MCF 10A (cell line): ENCODE measurements around the gene MAST2. TPM values are rescaled to one million over a fixed set of nuclear protein-coding genes. Genes with fewer than 3 reads are reported as not detected.
"Not testable (repeated sequence)": the region's sequence is repeated elsewhere in the genome, so short reads cannot be mapped to it uniquely, and the experiment has no call there.

Experiments used
- BruUV-seq: library from RNA; stranded (reverse); fragments of 400-500 nt; replicated peaks from 2 replicates; lab custom pipeline; 2021; lab: Mats Ljungman, UMichigan
- CTCF ChIA-PET: fragments of 300-600 bp; sonication (Branson Sonifier 250); formaldehyde crosslinking; extraction: SDS; loops from one replicate; lab custom pipeline; 2021; ENCODE audit warnings: antibody characterized with exemption, inconsistent platforms; lab: Yijun Ruan, JAX
- POLR2A ChIA-PET: fragments of 300-600, 350-650 bp; sonication (Branson Sonifier 250); formaldehyde crosslinking; extraction: SDS; loops from one replicate; lab custom pipeline; 2020; ENCODE audit warnings: antibody characterized with exemption, inconsistent platforms; lab: Yijun Ruan, JAX
- DNase-seq: peaks from one replicate; pipeline ENCODE4 v3.0.0-alpha.2; 2018; ENCODE audit not compliant: unreplicated experiment
- H3K27ac Mint-ChIP-seq: one replicate; pipeline ENCODE4 v1.8.0; 2022; ENCODE audit warnings: mild to moderate bottlenecking, low read depth, mixed read lengths; ENCODE audit not compliant: unreplicated experiment
- H3K27me3 Mint-ChIP-seq: one replicate; pipeline ENCODE4 v1.8.0; 2022; ENCODE audit warnings: mixed read lengths; ENCODE audit not compliant: insufficient read depth, unreplicated experiment
- H3K36me3 Mint-ChIP-seq: one replicate; pipeline ENCODE4 v1.8.0; 2022; ENCODE audit warnings: mild to moderate bottlenecking, moderate library complexity, mixed read lengths; ENCODE audit not compliant: insufficient read depth, unreplicated experiment
- H3K4me1 Mint-ChIP-seq: one replicate; pipeline ENCODE4 v1.8.0; 2022; ENCODE audit warnings: mixed read lengths; ENCODE audit not compliant: insufficient read depth, unreplicated experiment
- H3K4me3 Mint-ChIP-seq: one replicate; pipeline ENCODE4 v1.8.0; 2022; ENCODE audit warnings: mild to moderate bottlenecking, moderate library complexity, mixed read lengths; ENCODE audit not compliant: unreplicated experiment
- H3K9me3 Mint-ChIP-seq: one replicate; pipeline ENCODE4 v1.8.0; 2022; ENCODE audit warnings: mixed read lengths; ENCODE audit not compliant: unreplicated experiment
- CTCF ChIP-seq: fragments of 200-600 bp; IDR thresholded peaks from one replicate; pipeline ENCODE4 v1.8.0; 2022; ENCODE audit warnings: antibody characterized with exemption, mild to moderate bottlenecking; ENCODE audit not compliant: unreplicated experiment
- intact Hi-C: fragments of 100-400 bp; cut with micrococcal nuclease; formaldehyde crosslinking; loops from 2 replicates; pipeline ENCODE4 v1.14.1; 2022
- total RNA-seq: library from RNA; stranded (reverse); gene quantifications from 2 replicates; pipeline ENCODE4 v1.2.3, GENCODE V29; 2022

MAST2 gene
- total RNA-seq, 1 experiment from 2014 or later, result 33.3 TPM

GRCh38 chr1:45960930-45961715, 157.7 kb downstream of the MAST2 start:
- no TSS peak for BruUV-seq

GRCh38 chr1:45961936-45962335, 158.5 kb downstream of the MAST2 start:
- POLR2A ChIA-PET, BruUV-seq, H3K27me3 Mint-ChIP-seq, H3K9me3 Mint-ChIP-seq, intact Hi-C loops, CTCF ChIA-PET, DNase-seq, H3K4me3 Mint-ChIP-seq, H3K27ac Mint-ChIP-seq: not testable (repeated sequence)
- Mint-ChIP-seq H3K4me1 (peaks cover 14% of the 10 kb centered on the region), H3K36me3 (peaks cover 11% of the 10 kb centered on the region)

More at GRCh38 chr1:45960930-45961715, 157.7 kb downstream of the MAST2 start:
- H3K27me3 Mint-ChIP-seq, result no peaks in the 10 kb centered on the region
- ChIA-PET CTCF (no interaction called here), POLR2A (interaction anchor here (0.7 to 1.3 kb wide), 2 partner anchors 10 to 42 kb away, joined by 3 read pairs; no protein-coding TSS in a partner anchor)
- H3K4me3 Mint-ChIP-seq, result no peak overlapping the region
- intact Hi-C loops, result no loop called here
- TF ChIP-seq CTCF, result no peak
- no peak overlapping the region for H3K27ac Mint-ChIP-seq
- peaks cover 11% of the 10 kb centered on the region for H3K36me3 Mint-ChIP-seq
- no peak for DNase-seq
- no peaks in the 10 kb centered on the region for H3K9me3 Mint-ChIP-seq
- peaks cover 14% of the 10 kb centered on the region for H3K4me1 Mint-ChIP-seq

GRCh38 chr1:45968941-45969666, 165.7 kb downstream of the MAST2 start:
- Mint-ChIP-seq H3K27me3 (no peaks in the 10 kb centered on the region), H3K36me3 (peaks cover 7% of the 10 kb centered on the region), H3K4me3 (no peak overlapping the region), H3K27ac (no peak overlapping the region), H3K9me3 (no peaks in the 10 kb centered on the region), H3K4me1 (peaks cover 8% of the 10 kb centered on the region)
- POLR2A ChIA-PET, result interaction anchor here (2.2 kb wide), 1 partner anchor 10 kb away, joined by 8 read pairs; no protein-coding TSS in a partner anchor
- BruUV-seq, result no TSS peak
- no peak for TF ChIP-seq CTCF
- intact Hi-C loops, result no loop called here
- DNase-seq, result no peak
- CTCF ChIA-PET, result interaction anchor here (0.6 to 0.7 kb wide), 3 partner anchors 38 to 266 kb away, joined by 3 read pairs; no protein-coding TSS in a partner anchor

- POLR2A ChIA-PET, result interaction anchor here (2.2 kb wide), 1 partner anchor 9 kb away, joined by 8 read pairs; no protein-coding TSS in a partner anchor
- intact Hi-C loops, result no loop called here
Observed at GRCh38 chr1:45969866-45970265, 166.5 kb downstream of the MAST2 start.

More at GRCh38 chr1:45969866-45970265, 166.5 kb downstream of the MAST2 start:
- no peaks in the 10 kb centered on the region for H3K27me3 Mint-ChIP-seq
- H3K4me3 Mint-ChIP-seq, result no peak overlapping the region
- peaks cover 8% of the 10 kb centered on the region for H3K4me1 Mint-ChIP-seq
- H3K9me3 Mint-ChIP-seq, result no peaks in the 10 kb centered on the region
- CTCF ChIA-PET, result no interaction called here
- TF ChIP-seq CTCF, result no peak
- no peak for DNase-seq
- no TSS peak for BruUV-seq
- H3K27ac Mint-ChIP-seq, result no peak overlapping the region
- H3K36me3 Mint-ChIP-seq, result no peaks in the 10 kb centered on the region
